ENCODE measurements around the gene BCCIP.

DNA sequence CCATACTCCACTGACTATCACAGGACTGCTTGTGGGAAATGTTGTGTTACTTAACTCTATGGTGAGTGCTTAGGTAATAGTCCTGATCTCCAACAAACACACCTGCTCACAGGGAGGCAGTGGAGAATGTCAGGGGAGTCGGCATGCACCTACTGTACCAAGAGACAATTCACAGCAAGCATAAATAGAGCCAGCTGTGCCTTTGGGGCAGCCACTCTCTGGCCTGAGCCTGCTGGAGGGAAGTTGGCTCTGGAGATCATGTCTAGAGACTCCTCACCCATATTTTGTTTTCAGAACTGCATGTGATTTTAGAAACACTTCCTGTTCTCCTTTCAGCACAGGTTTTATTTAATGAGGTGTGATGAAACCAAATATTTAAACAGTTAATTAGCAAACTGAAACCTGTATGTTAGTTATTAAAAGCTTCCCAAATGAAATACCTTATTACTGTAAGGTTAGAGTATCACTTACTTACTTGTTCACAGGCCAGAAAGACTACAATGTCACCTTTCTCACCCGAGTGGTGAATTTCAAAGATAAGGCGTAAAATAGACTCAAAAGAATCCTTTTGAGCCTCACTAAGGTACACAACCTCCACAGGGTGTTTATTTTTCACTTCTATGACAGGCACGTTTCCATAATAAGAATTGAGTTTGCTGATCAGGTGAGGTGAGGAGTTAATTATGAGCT is 35.9 kb downstream of the BCCIP start:
- TF ChIP-seq, protein P1, sequence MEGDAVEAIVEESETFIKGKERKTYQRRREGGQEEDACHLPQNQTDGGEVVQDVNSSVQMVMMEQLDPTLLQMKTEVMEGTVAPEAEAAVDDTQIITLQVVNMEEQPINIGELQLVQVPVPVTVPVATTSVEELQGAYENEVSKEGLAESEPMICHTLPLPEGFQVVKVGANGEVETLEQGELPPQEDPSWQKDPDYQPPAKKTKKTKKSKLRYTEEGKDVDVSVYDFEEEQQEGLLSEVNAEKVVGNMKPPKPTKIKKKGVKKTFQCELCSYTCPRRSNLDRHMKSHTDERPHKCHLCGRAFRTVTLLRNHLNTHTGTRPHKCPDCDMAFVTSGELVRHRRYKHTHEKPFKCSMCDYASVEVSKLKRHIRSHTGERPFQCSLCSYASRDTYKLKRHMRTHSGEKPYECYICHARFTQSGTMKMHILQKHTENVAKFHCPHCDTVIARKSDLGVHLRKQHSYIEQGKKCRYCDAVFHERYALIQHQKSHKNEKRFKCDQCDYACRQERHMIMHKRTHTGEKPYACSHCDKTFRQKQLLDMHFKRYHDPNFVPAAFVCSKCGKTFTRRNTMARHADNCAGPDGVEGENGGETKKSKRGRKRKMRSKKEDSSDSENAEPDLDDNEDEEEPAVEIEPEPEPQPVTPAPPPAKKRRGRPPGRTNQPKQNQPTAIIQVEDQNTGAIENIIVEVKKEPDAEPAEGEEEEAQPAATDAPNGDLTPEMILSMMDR (conservative IDR thresholded peaks at IDR 0.05; ENCODE audit: low read length): no peak
- TF ChIP-seq EZH2phosphoT487 (IDR thresholded peaks at IDR 0.05; ENCODE audit: borderline replicate concordance, low read depth, low read length): no peak
